Nephron progenitor cell (in vitro differentiated cells): Measurements from ENCODE around the gene KATNAL2.

Experiments
- DNase-seq: peaks from one replicate; pipeline ENCODE4 v3.0.0; 2021
- H3K27ac Mint-ChIP-seq: 2 replicates; pipeline ENCODE4 v1.8.0; 2021; ENCODE audit warnings: mild to moderate bottlenecking, moderate library complexity, mixed read lengths
- H3K27me3 Mint-ChIP-seq: 2 replicates; pipeline ENCODE4 v1.8.0; 2021; ENCODE audit warnings: mild to moderate bottlenecking, low read depth, mixed read lengths; ENCODE audit not compliant: poor library complexity
- H3K36me3 Mint-ChIP-seq: 2 replicates; pipeline ENCODE4 v1.8.0; 2021; ENCODE audit warnings: low read depth, mixed read lengths
- H3K4me1 Mint-ChIP-seq: 2 replicates; pipeline ENCODE4 v1.8.0; 2021; ENCODE audit warnings: mixed read lengths
- H3K4me3 Mint-ChIP-seq: 2 replicates; pipeline ENCODE4 v1.8.0; 2021; ENCODE audit warnings: mild to moderate bottlenecking, moderate library complexity, mixed read lengths
- H3K9me3 Mint-ChIP-seq: 2 replicates; pipeline ENCODE4 v1.8.0; 2021; ENCODE audit warnings: mild to moderate bottlenecking, moderate library complexity, mixed read lengths
- CTCF ChIP-seq: fragments of 200-600 bp; sonication (generic); IDR thresholded peaks from 2 replicates; pipeline ENCODE4 v1.5.0; 2021; ENCODE audit warnings: antibody characterized with exemption

The KATNAL2 gene

GRCh38 chr18:46917803-46918600 lies 600 bp downstream of the KATNAL2 start:
- H3K4me1 Mint-ChIP-seq = peaks cover 54% of the 10 kb centered on the region
- H3K9me3 Mint-ChIP-seq = no peaks in the 10 kb centered on the region
- H3K36me3 Mint-ChIP-seq = no peaks in the 10 kb centered on the region
- TF ChIP-seq CTCF = no peak
- peak overlapping the region; percentile 86 for H3K27ac Mint-ChIP-seq
- DNase-seq = peak; percentile 45
- peak overlapping the region; percentile 87 for H3K4me3 Mint-ChIP-seq
- H3K27me3 Mint-ChIP-seq = peaks cover 15% of the 10 kb centered on the region

GRCh38 chr18:46920067-46920466 lies 2.7 kb downstream of the KATNAL2 start:
- no peak for DNase-seq
- Mint-ChIP-seq H3K27ac (no peak overlapping the region), H3K9me3 (peaks cover 14% of the 10 kb centered on the region), H3K4me1 (peaks cover 34% of the 10 kb centered on the region), H3K4me3 (no peak overlapping the region), H3K27me3 (peaks cover 11% of the 10 kb centered on the region), H3K36me3 (no peaks in the 10 kb centered on the region)
- TF ChIP-seq CTCF = no peak

GRCh38 chr18:46920653-46921052 lies 3.3 kb downstream of the KATNAL2 start:
- H3K36me3 Mint-ChIP-seq = no peaks in the 10 kb centered on the region
- peaks cover 28% of the 10 kb centered on the region for H3K4me1 Mint-ChIP-seq
- H3K4me3 Mint-ChIP-seq = no peak overlapping the region
- TF ChIP-seq CTCF = no peak
- DNase-seq = no peak
- peaks cover 11% of the 10 kb centered on the region for H3K27me3 Mint-ChIP-seq
- peaks cover 20% of the 10 kb centered on the region for H3K9me3 Mint-ChIP-seq
- no peak overlapping the region for H3K27ac Mint-ChIP-seq

GRCh38 chr18:46939337-46939963 lies 22.0 kb downstream of the KATNAL2 start:
- Mint-ChIP-seq H3K9me3 (peaks cover under 1% of the 10 kb centered on the region), H3K27ac (peak overlapping the region; percentile 37), H3K4me3 (no peak overlapping the region), H3K27me3 (no peaks in the 10 kb centered on the region), H3K36me3 (no peaks in the 10 kb centered on the region), H3K4me1 (peaks cover 6% of the 10 kb centered on the region)
- TF ChIP-seq CTCF = no peak
- no peak for DNase-seq

GRCh38 chr18:46939998-46940571 lies 22.7 kb downstream of the KATNAL2 start:
- TF ChIP-seq CTCF = no peak
- Mint-ChIP-seq H3K4me3 (no peak overlapping the region), H3K9me3 (no peaks in the 10 kb centered on the region), H3K36me3 (no peaks in the 10 kb centered on the region), H3K27ac (peak overlapping the region; percentile 37), H3K27me3 (no peaks in the 10 kb centered on the region), H3K4me1 (peaks cover 6% of the 10 kb centered on the region)
- no peak for DNase-seq
